GM19238 (cell line): ENCODE measurements around the gene ULK4.

Experiments used
- DNase-seq: peaks from one replicate; pipeline ENCODE4 v3.0.0; 2011; ENCODE audit warnings: low spot score; ENCODE audit not compliant: insufficient read length

ULK4 gene

DNA sequence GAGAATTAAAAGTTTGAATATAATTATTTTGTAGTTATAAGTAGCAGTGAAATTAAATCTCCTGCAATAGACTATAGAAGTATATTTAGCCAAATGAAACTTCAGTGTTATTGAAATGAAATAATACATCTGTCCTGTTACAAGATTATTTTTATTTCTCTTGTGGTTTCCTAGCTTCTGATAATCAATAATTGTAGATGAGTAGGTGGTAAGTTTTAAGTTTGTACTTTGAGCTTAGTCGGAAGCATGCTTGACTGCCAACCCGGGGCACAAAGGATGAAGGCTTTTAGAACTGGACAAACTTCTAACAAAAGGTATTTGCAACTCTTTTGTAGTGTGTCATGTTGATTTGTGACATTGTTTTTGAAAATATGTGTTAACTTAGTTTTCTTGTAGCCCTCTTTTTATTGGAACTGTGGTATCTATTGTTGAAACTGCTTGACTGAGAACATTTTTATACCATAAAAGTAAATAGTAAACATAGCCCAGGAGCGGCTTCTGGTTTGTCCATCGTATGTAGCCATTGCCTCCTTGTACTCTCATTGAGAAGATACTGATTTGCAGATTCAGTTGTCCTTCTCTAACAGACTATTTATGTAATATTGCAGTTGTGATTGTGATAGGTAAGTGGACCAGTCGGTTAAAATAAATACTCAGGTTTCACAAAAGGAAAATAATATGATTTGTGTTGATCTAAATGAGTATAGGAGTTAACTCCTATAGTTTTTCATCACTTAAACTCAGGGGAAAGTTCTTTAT, 759.6 kb downstream of the ULK4 start:
- no peak for DNase-seq

DNA sequence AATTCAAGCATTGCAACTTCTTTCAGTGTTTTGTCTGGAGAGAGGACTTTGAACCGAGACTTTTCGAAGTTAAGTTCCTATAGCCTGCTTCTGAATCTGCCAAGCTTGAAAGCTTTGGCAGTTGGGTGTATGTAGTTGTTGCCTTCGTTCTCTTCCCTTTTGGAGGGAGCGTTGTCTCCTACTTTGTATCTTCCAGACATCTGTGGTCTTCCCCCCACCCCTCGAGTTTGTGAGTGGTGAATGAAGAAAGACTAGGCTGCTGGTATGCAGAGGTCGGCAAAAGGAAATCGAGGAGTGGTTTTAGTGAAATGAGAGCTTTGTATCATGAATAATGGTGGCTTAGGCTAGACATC, 761.3 kb downstream of the ULK4 start:
- DNase-seq, result no peak

DNA sequence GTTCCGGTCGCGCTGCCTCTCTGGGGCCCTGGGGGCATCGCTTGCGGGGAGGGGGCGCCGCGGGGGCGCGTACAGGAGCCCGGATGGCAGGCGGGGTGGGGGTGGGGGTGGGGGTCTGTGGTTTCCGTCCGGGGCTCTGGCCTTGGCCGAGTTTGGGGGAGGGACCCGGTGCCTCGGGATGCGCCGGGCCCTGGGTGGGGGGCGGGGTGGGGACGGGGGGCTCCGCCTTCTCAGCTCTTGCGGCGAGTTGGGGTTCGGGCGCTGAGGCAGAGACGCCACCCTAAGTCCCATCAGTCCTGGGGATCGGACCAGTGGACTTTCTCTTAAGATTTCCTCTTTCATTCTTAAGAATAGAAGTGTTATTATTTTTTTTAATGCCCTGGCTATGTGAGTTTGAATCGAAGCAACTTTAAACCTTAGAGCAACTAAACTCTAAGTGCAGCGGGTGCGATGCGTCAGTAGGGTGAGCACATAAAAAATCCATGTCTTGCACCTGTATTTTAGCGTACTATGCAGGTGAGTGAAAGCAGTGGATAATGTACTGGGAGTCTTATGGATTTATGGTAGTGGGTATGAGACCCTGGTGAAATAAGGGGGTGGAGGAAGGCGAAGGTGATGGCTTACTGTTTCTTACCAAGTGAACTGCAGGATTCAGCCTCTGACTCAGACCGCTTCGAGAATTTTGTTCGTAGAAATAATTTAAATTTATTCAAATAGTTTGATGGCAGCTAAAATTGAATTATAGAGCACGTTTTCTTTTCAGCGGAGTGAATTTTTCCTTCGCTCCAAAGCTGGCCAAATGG, 761.8 kb downstream of the ULK4 start:
- peak; percentile 53 for DNase-seq

DNA sequence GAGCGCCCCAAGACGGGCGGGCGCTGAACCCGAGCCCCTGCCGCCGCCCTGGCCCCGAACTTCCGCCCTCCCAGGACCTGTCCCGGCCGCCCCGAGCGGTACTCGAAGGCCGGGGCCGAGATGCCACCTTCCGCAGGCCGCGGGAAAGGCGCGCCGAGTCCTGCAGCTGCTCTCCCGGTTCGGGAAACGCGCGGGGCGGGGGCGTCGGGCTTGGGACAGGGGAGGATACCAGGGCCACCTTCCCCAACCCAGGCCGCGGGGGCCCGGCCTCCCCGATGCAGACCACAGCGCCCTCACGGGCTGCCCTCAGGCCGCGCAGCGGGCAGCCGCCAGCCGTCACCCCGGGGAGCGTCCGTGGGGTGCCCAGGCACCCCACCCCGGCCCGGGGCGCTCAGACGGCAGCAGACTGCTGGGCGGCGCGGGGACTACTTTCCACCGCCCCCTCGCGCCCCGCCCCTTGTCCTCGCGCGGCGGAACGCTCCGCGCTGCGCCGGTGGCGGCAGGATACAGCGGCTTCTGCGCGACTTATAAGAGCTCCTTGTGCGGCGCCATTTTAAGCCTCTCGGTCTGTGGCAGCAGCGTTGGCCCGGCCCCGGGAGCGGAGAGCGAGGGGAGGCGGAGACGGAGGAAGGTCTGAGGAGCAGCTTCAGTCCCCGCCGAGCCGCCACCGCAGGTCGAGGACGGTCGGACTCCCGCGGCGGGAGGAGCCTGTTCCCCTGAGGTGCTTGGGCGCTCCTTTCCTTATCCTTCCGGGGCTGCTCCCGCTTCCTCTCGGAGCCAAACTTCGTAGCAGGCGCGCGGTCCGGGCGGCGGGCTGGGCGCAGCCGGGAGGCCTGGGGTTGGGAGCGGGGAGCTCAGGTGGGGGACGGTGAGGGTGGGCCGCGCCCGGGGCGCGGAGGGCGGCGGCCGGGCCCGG, 762.7 kb downstream of the ULK4 start, which contains the start of gene CTNNB1:
Gene CTNNB1, plus strand, starts transcription at position 556 of the 916 bp plus-strand sequence. CDS start 24,564 bp downstream, outside the sequence.
- peak; percentile 49 for DNase-seq

DNA sequence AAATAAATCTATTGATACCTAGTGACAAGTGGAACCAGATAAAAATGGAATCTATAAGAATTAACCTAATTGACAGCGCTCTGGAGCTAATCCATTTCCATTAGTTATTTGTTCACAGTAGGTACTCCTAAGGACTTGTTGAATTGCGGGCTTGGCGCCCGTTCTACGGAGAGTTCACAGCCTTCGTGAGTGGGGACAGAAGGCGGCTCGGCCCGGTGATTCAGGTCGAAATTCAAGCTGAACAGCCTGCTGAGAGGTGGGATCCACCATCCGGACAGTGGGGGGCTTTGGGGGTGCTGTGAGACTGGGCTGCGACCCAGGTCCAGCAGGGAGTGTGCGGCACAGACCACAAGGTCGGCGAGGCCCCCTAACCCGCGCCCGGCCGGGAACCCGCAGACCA, 763.4 kb downstream of the ULK4 start:
- DNase-seq, result no peak

DNA sequence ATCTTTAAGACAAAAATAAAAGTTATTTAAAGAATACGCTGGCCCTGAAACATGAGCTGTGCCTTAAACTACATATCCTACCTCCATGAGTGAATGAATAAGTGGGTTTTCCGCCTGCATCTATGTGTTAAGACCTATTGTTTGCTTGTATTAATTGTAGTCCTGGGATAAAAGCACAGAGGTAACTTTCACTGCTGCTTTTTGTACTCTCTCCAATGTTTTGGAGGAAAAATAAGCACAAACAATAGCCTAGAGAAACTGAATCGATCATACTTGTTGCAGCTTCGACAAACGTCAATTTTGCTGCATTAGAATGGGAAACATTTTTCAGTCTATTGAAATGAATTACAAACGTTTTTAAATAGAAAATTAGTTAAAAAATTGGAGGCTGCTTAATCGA, 763.9 kb downstream of the ULK4 start:
- no peak for DNase-seq
